ENCODE measurements around the gene SHB. TPM values are rescaled to one million over a fixed set of nuclear protein-coding genes. Genes with fewer than 3 reads are reported as not detected.

SHB gene
- total and polyA plus RNA-seq, 2 of the 13 experiments (the other 11 are each of a cell fraction or from before 2014, with no cell fraction given): 19.4 to 20.7 TPM

- no peak for TF ChIP-seq HNRNPK (IDR thresholded peaks at IDR 0.05; ENCODE audit: low read depth, low read length, poor library complexity, severe bottlenecking)
- TF ChIP-seq SIN3A (IDR thresholded peaks at IDR 0.05; ENCODE audit: borderline replicate concordance, low read depth, low read length): peak; percentile 14; the same call in 1 of the 2 replicates
Observed at GRCh38 chr9:38066914-38067858, 1.8 kb downstream of the SHB start (continued).

GRCh38 chr9:38066197-38066913 is 2.7 kb downstream of the SHB start:
- H3K9ac ChIP-seq (ENCODE audit: insufficient read depth, low read depth, low read length): peak overlapping the region; percentile 95
- peak; percentile 30 for FAIRE-seq
- ATAC-seq: no peak
- TF ChIP-seq KMT2B (CRISPR knock-in tag; IDR thresholded peaks at IDR 0.05): no peak
- no peak for TF ChIP-seq CREM (IDR thresholded peaks at IDR 0.05)
- TF ChIP-seq CREM (CRISPR knock-in tag; IDR thresholded peaks at IDR 0.05): no peak
- peak; percentile 58; the same call in 1 of the 2 replicates for TF ChIP-seq SNAI1 (CRISPR knock-in tag; IDR thresholded peaks at IDR 0.05; ENCODE audit: borderline replicate concordance)
- TF ChIP-seq ZNF230 (CRISPR knock-in tag; IDR thresholded peaks at IDR 0.05): 0 out of 2 replicates have a peak, but pooled peaks have one; percentile 20
- TF ChIP-seq ZNF710 (CRISPR knock-in tag; IDR thresholded peaks at IDR 0.05; ENCODE audit: borderline replicate concordance): 0 out of 2 replicates have a peak, but pooled peaks have one; percentile 25
- 0 out of 2 replicates have a peak, but pooled peaks have one; percentile 11 for TF ChIP-seq SAP130 (CRISPR knock-in tag; IDR thresholded peaks at IDR 0.05; ENCODE audit: low read depth)
- TF ChIP-seq ZNF317 (CRISPR knock-in tag; IDR thresholded peaks at IDR 0.05): 0 out of 2 replicates have a peak, but pooled peaks have one; percentile 43
- no peak for TF ChIP-seq MAZ (IDR thresholded peaks at IDR 0.05; ENCODE audit: borderline replicate concordance, low read depth, low read length)
- 0 out of 2 replicates have a peak, but pooled peaks have one; percentile 29 for TF ChIP-seq MAZ (CRISPR knock-in tag; IDR thresholded peaks at IDR 0.05; ENCODE audit: low read depth)
- 0 out of 2 replicates have a peak, but pooled peaks have one; percentile 18 for TF ChIP-seq HOXA3 (CRISPR knock-in tag; IDR thresholded peaks at IDR 0.05)
- 0 out of 2 replicates have a peak, but pooled peaks have one; percentile 5 for TF ChIP-seq SOX5 (CRISPR knock-in tag; IDR thresholded peaks at IDR 0.05; ENCODE audit: borderline replicate concordance)

More at GRCh38 chr9:38066197-38066913, 2.7 kb downstream of the SHB start:
- intact Hi-C loops (cut with micrococcal nuclease; ENCODE audit: unreplicated experiment): loop anchor here (2.0 kb wide), 1 partner anchor 42 kb away; no protein-coding TSS in a partner anchor
- in situ Hi-C loops (cut with HindIII; ENCODE audit: extremely low pct_ligation_motif_present, low pct_unique_long_range_greater_than_20kb): loop anchor here (5.0 kb wide), 2 partner anchors 44 to 104 kb away; no protein-coding TSS in a partner anchor
- BruUV-seq (replicated peaks): no TSS peak
- Histone ChIP-seq H3K4me3 (replicated peaks in 1 of 3; ENCODE audit: insufficient read depth in 1 of 3, low read depth in 2 of 3, low read length in 3 of 3) (peak overlapping the region; percentile 82 to 96 (median 95)), H3K27ac (ENCODE audit: extremely low read length, insufficient read depth, low read length) (peak overlapping the region; percentile 83), H4K20me1 (ENCODE audit: insufficient read depth, low read length) (peaks cover 33% of the 10 kb centered on the region), H3K9me3 (ENCODE audit: low read length) (no peaks in the 10 kb centered on the region), H2AFZ (ENCODE audit: low read length) (no peak overlapping the region), H3K4me1 (ENCODE audit: insufficient read depth, low read length) (peaks cover 65% of the 10 kb centered on the region), H3K27me3 (ENCODE audit: control insufficient read depth in 1 of 2, insufficient read depth in 2 of 2, low read length in 2 of 2) (no peaks in the 10 kb centered on the region; a peak in 1 of 5 replicates), H3K4me2 (ENCODE audit: low read depth, low read length) (peak overlapping the region; percentile 91), H3K79me2 (ENCODE audit: insufficient read depth, low read length) (peaks cover 75% of the 10 kb centered on the region), H3K36me3 (replicated peaks in 1 of 2; ENCODE audit: control insufficient read depth in 1 of 2, insufficient read depth in 2 of 2, low read length in 2 of 2) (peaks cover 3 to 21% of the 10 kb centered on the region in 2 experiments)
- DNase-seq (ENCODE audit: low spot score): no peak
- ChIA-PET CTCF (ENCODE audit: low intra/inter-chr PET ratio, low total read pairs) (no interaction called here), POLR2A (interaction anchor here (1.0 to 2.9 kb wide), 4 partner anchors 9 to 47 kb away, joined by 3 to 14 read pairs (median 4); no protein-coding TSS in a partner anchor)
- WGBS (ENCODE audit: low lambda C conversion rate): 0% methylated on average over 3 of the region's 7 CpGs

Data from HepG2 (cell line).